ENCODE results near the gene LRRC27. TPM values are rescaled to one million over a fixed set of nuclear protein-coding genes. Genes with fewer than 3 reads are reported as not detected.

Gene LRRC27
- total RNA-seq, 1 donor, result 12.0 TPM

DNA sequence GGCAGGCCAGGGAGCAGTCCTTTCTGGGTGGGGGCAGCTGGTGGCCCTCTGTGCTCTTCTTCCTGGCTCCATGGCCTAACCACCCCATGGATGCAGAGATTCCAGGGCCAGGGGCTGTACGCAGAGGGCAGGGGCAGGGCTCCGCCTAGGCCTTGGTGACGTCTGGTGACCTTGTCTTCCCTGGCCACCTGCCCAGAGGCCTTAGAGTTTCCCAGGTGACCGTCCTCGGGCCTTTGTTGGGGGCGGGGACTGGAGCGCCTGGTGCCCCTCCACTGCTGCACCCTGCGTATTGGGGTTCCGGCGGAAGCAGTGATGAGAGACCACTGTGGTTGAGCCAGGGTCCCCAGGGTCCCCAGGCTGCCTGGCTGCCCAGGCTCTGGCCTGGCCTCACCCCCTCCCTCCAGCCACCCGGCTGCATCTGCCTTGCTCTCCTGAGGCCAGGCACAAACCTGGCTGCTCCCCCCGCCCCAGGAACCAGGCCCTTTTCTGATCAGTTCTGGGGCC lies 75.3 kb downstream of the LRRC27 start:
- TF ChIP-seq, protein P1, sequence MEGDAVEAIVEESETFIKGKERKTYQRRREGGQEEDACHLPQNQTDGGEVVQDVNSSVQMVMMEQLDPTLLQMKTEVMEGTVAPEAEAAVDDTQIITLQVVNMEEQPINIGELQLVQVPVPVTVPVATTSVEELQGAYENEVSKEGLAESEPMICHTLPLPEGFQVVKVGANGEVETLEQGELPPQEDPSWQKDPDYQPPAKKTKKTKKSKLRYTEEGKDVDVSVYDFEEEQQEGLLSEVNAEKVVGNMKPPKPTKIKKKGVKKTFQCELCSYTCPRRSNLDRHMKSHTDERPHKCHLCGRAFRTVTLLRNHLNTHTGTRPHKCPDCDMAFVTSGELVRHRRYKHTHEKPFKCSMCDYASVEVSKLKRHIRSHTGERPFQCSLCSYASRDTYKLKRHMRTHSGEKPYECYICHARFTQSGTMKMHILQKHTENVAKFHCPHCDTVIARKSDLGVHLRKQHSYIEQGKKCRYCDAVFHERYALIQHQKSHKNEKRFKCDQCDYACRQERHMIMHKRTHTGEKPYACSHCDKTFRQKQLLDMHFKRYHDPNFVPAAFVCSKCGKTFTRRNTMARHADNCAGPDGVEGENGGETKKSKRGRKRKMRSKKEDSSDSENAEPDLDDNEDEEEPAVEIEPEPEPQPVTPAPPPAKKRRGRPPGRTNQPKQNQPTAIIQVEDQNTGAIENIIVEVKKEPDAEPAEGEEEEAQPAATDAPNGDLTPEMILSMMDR (IDR thresholded peaks at IDR 0.05; ENCODE audit: insufficient read depth, low read length), result no peak
- DNase-seq (ENCODE audit: low read depth), result no peak

DNA sequence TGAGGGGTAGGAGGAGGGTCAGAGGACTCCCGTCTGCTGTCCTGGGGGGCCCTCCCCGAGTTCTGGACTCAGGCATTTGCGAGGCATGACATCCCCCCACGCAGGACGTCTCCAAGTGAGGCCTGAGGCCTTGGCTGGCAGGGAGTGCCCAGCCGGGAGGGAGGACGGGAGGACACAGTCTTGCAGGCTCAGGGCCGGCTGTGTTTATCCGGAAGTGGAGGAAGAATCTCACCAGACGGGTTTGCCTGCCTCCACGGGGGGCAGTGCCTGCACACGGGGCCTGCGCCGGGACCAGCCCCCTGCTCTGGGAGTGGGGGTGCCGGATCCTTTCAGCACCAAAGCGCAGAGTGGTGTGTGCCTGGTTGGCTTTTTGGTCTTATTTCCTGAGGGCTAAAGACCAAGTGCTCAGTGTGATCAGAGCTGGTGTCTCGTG lies 75.9 kb downstream of the LRRC27 start:
- TF ChIP-seq, protein P1 (IDR thresholded peaks at IDR 0.05; ENCODE audit: insufficient read depth, low read length), result no peak
- no peak for DNase-seq (ENCODE audit: low read depth)
- no peak overlapping the region for H3K4me3 ChIP-seq (ENCODE audit: low read depth, low read length)

More for the DNA sequence above, 75.3 kb downstream of the LRRC27 start:
- no peak overlapping the region for H3K4me3 ChIP-seq (ENCODE audit: low read depth, low read length)

DNA sequence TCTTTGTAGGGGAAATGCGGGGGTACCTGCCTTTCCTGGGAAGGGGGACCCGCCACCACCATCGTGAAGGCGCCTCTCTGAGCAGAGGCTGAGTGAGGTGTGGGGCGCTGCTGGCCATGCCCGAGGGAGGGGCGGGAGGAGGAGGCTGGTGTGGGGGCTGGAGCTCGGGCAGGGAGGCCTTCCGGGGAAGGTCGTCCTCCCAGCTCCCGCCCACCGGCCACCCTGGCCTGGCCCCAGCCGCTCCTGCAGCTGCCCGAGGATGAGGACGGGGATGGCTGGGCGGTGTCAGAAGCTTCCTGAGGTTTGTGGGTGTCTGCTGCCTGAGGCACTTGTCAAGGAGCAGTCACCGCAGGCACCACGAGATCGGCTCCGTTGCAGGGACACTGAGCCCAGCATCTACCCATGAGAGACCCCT lies 76.4 kb downstream of the LRRC27 start:
- TF ChIP-seq, protein P1 (IDR thresholded peaks at IDR 0.05; ENCODE audit: insufficient read depth, low read length), result no peak
- no peak for DNase-seq (ENCODE audit: low read depth)
- H3K4me3 ChIP-seq (ENCODE audit: low read depth, low read length), result no peak overlapping the region

DNA sequence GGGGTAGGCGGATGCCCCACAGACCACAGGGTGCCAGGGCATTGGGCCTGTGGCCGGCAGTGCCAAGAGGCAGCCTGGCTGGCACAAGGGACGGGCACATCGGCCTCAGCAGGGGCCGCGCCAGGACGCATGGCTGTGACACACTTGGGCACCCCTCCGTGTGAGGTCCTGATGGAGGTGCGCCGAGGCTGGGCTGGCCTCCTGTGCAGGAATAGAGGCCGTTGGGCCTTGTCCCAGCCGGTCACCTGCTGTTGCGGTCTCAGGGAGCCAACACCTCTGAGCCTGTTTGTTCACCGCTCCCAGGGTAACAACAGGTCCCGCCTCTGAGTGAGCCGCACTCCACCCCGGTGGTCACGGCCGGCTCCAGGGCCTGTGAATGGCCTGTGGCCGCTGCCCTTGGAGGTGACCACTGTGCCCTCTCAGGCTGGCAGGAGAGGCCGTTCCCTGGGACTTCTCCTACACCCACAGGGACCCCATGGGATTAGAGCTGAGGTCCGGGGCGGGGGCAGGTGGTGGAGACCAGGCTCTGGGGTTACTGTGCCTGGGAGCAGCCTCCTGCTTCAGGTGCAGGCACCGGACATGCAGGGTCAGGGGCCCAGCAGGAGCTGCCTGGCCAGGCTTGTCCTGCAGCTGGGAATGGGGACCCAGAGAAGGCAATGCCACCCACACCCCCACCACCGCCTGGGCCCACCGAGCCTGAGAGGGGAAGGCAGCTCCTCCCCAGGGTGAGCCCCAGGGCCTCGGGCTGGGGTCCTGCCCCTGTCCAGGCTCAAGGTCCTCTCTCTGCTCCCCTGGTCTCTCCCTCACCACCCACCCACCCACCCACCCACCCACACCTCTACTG lies 77.1 kb downstream of the LRRC27 start:
- TF ChIP-seq, protein P1 (IDR thresholded peaks at IDR 0.05; ENCODE audit: insufficient read depth, low read length), result no peak
- H3K4me3 ChIP-seq (ENCODE audit: low read depth, low read length), result no peak overlapping the region
- no peak for DNase-seq (ENCODE audit: low read depth)

DNA sequence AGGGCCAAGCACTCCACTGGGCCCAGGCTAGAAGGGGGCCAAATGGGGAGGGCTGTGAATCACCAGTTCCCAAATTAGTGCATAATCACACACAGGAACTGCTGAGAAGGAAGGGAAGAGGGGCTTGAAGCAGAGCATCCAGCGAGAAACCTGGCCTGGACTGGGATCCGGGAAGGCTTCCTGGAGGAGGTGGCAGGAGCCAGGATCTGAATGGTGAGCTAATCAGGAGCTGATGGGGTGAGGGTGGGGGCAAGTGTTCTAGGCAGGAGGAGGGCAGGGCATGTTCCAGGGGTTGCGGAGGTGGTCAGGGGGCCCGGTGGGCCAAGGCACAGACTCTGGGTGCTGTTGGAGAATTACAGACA lies 77.7 kb downstream of the LRRC27 start:
- H3K4me3 ChIP-seq (ENCODE audit: low read depth, low read length), result no peak overlapping the region
- DNase-seq (ENCODE audit: low read depth), result no peak
- TF ChIP-seq, protein P1 (IDR thresholded peaks at IDR 0.05; ENCODE audit: insufficient read depth, low read length), result no peak

DNA sequence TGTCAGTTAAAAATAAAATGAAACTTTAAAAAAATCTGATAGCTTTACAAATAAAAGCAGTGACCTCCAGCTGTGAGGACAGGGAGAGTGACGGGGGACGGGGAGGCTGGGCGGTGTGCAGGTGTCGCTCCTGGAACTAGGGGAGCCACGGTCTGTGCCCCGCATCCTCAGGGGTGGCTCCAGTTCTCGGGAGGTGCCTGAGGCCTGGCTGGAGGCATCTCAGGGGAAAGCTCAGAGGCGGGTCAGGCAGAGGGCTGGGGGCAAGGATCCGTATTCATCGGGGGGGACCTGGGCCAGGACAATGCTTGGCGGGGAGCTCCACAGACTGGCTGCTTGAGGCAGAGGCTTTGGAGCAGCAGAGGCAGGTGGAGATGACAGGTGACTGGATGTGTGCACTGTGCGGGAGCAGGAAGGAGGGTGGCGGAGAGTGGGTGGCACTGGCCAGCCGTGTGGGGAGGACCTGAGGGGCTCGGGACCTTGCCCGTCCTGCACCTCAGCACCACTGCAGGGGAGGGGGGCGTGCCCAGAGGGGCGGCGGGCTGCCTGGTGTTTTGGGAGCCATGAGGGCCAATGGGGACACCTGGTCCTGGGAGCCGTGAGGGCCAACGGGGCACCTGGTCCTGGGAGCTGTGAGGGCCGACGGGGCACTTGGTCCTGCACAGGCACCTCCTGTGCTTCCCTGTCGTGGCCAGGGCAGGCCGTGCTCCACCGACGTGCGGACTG lies 78.2 kb downstream of the LRRC27 start:
- DNase-seq (ENCODE audit: low read depth), result no peak
- H3K4me3 ChIP-seq (ENCODE audit: low read depth, low read length), result no peak overlapping the region
- TF ChIP-seq, protein P1 (IDR thresholded peaks at IDR 0.05; ENCODE audit: insufficient read depth, low read length), result no peak
